Keratinocyte (primary cell): ENCODE data around the gene TBL1Y.

Source experiments
- EZH2 ChIP-seq: IDR thresholded peaks from one replicate; pipeline ENCODE4 v1.6.1; 2012; ENCODE audit warnings: inconsistent platforms, mild to moderate bottlenecking, low read length, moderate library complexity
- TF ChIP-seq, protein P1 (sequence below), 3 experiments: IDR thresholded peaks in 1 of 3; conservative IDR thresholded peaks in 1 of 3; optimal IDR thresholded peaks in 1 of 3; 2 replicates in 2 of 3; 3 replicates in 1 of 3; pipeline versions ENCODE3 to v1.5.1; 2011; ENCODE audit warnings: low read length in 3 of 3, mild to moderate bottlenecking in 3 of 3, moderate library complexity in 2 of 3, control low read depth in 1 of 3, inconsistent platforms in 1 of 3; ENCODE audit not compliant: insufficient read depth in 2 of 3; ENCODE audit errors: extremely low read depth in 1 of 3

DNA sequence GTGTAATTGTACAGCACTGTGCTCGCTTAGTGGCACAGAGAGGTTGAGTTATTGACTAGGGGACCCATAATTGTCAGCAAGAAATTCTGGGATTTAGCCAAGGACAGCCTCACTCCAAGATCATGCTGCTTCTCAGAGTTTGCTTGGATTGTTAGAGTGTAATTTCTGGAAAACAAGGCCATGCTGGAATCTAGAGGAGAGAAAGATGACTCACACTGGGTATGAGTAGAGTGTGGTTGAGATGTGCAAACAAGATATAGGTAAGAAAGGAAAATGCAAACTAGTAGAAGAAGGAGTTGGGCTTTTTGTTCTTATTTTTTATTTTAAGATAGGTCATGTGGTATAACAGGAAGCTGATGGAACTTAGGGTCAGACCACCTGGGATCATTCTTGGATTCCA, 97.4 kb downstream of the TBL1Y start:
- TF ChIP-seq, protein P1, sequence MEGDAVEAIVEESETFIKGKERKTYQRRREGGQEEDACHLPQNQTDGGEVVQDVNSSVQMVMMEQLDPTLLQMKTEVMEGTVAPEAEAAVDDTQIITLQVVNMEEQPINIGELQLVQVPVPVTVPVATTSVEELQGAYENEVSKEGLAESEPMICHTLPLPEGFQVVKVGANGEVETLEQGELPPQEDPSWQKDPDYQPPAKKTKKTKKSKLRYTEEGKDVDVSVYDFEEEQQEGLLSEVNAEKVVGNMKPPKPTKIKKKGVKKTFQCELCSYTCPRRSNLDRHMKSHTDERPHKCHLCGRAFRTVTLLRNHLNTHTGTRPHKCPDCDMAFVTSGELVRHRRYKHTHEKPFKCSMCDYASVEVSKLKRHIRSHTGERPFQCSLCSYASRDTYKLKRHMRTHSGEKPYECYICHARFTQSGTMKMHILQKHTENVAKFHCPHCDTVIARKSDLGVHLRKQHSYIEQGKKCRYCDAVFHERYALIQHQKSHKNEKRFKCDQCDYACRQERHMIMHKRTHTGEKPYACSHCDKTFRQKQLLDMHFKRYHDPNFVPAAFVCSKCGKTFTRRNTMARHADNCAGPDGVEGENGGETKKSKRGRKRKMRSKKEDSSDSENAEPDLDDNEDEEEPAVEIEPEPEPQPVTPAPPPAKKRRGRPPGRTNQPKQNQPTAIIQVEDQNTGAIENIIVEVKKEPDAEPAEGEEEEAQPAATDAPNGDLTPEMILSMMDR (optimal IDR thresholded peaks at IDR 0.05 in 1 of 3, IDR thresholded peaks at IDR 0.05 in 1 of 3, conservative IDR thresholded peaks at IDR 0.05 in 1 of 3; ENCODE audit: extremely low read depth in 1 of 3, insufficient read depth in 2 of 3, low read length in 3 of 3) = no peak
- no peak for TF ChIP-seq EZH2
